MCF 10A (cell line): ENCODE measurements around the gene KIAA1755. TPM values are rescaled to one million over a fixed set of nuclear protein-coding genes. Genes with fewer than 3 reads are reported as not detected.

Experiments used
- BruUV-seq: library from RNA; stranded (reverse); fragments of 400-500 nt; replicated peaks from 2 replicates; lab custom pipeline; 2021; lab: Mats Ljungman, UMichigan
- CTCF ChIA-PET: fragments of 300-600 bp; sonication (Branson Sonifier 250); formaldehyde crosslinking; extraction: SDS; loops from one replicate; lab custom pipeline; 2021; ENCODE audit warnings: antibody characterized with exemption, inconsistent platforms; lab: Yijun Ruan, JAX
- POLR2A ChIA-PET: fragments of 300-600, 350-650 bp; sonication (Branson Sonifier 250); formaldehyde crosslinking; extraction: SDS; loops from one replicate; lab custom pipeline; 2020; ENCODE audit warnings: antibody characterized with exemption, inconsistent platforms; lab: Yijun Ruan, JAX
- DNase-seq: peaks from one replicate; pipeline ENCODE4 v3.0.0-alpha.2; 2018; ENCODE audit not compliant: unreplicated experiment
- H3K27ac Mint-ChIP-seq: one replicate; pipeline ENCODE4 v1.8.0; 2022; ENCODE audit warnings: mild to moderate bottlenecking, low read depth, mixed read lengths; ENCODE audit not compliant: unreplicated experiment
- H3K27me3 Mint-ChIP-seq: one replicate; pipeline ENCODE4 v1.8.0; 2022; ENCODE audit warnings: mixed read lengths; ENCODE audit not compliant: insufficient read depth, unreplicated experiment
- H3K36me3 Mint-ChIP-seq: one replicate; pipeline ENCODE4 v1.8.0; 2022; ENCODE audit warnings: mild to moderate bottlenecking, moderate library complexity, mixed read lengths; ENCODE audit not compliant: insufficient read depth, unreplicated experiment
- H3K4me1 Mint-ChIP-seq: one replicate; pipeline ENCODE4 v1.8.0; 2022; ENCODE audit warnings: mixed read lengths; ENCODE audit not compliant: insufficient read depth, unreplicated experiment
- H3K4me3 Mint-ChIP-seq: one replicate; pipeline ENCODE4 v1.8.0; 2022; ENCODE audit warnings: mild to moderate bottlenecking, moderate library complexity, mixed read lengths; ENCODE audit not compliant: unreplicated experiment
- H3K9me3 Mint-ChIP-seq: one replicate; pipeline ENCODE4 v1.8.0; 2022; ENCODE audit warnings: mixed read lengths; ENCODE audit not compliant: unreplicated experiment
- intact Hi-C: fragments of 100-400 bp; cut with micrococcal nuclease; formaldehyde crosslinking; loops from 2 replicates; pipeline ENCODE4 v1.14.1; 2022
- total RNA-seq: library from RNA; stranded (reverse); gene quantifications from 2 replicates; pipeline ENCODE4 v1.2.3, GENCODE V29; 2022
- TF ChIP-seq, protein P1 (sequence below): fragments of 200-600 bp; IDR thresholded peaks from one replicate; pipeline ENCODE4 v1.8.0; 2022; ENCODE audit warnings: antibody characterized with exemption, mild to moderate bottlenecking; ENCODE audit not compliant: unreplicated experiment

The KIAA1755 gene
- total RNA-seq, 1 experiment from 2014 or later = not detected

DNA sequence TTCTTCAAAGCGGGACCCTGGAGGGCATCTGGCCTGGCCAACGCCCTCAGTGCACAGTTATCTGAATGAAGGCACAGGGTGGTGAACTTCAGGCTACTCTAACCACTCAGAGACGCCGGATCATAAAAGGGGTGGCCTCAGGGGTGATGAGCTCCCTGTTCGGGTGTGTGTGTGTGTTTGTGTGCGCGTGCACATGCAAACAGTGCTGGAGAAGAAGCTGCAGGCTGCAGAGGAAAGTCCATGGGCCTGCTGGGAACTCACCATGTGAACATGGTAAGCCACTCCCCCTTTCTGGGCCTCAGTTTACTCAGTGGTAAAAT lies 42.0 kb downstream of the KIAA1755 start:
- Mint-ChIP-seq H3K36me3 (no peaks in the 10 kb centered on the region), H3K27ac (no peak overlapping the region), H3K4me3 (no peak overlapping the region), H3K27me3 (no peaks in the 10 kb centered on the region), H3K9me3 (no peaks in the 10 kb centered on the region), H3K4me1 (peaks cover 21% of the 10 kb centered on the region)
- CTCF ChIA-PET = interaction anchor here (0.9 to 20.2 kb wide), 10 partner anchors 20 to 162 kb away, joined by 3 to 782 read pairs (median 39); no protein-coding TSS in a partner anchor
- POLR2A ChIA-PET = interaction anchor here (1.4 to 4.0 kb wide), 5 partner anchors 17 to 224 kb away, joined by 3 to 17 read pairs (median 12); no protein-coding TSS in a partner anchor
- intact Hi-C loops = no loop called here
- TF ChIP-seq, protein P1, sequence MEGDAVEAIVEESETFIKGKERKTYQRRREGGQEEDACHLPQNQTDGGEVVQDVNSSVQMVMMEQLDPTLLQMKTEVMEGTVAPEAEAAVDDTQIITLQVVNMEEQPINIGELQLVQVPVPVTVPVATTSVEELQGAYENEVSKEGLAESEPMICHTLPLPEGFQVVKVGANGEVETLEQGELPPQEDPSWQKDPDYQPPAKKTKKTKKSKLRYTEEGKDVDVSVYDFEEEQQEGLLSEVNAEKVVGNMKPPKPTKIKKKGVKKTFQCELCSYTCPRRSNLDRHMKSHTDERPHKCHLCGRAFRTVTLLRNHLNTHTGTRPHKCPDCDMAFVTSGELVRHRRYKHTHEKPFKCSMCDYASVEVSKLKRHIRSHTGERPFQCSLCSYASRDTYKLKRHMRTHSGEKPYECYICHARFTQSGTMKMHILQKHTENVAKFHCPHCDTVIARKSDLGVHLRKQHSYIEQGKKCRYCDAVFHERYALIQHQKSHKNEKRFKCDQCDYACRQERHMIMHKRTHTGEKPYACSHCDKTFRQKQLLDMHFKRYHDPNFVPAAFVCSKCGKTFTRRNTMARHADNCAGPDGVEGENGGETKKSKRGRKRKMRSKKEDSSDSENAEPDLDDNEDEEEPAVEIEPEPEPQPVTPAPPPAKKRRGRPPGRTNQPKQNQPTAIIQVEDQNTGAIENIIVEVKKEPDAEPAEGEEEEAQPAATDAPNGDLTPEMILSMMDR = no peak
- DNase-seq = no peak
- BruUV-seq = no TSS peak

DNA sequence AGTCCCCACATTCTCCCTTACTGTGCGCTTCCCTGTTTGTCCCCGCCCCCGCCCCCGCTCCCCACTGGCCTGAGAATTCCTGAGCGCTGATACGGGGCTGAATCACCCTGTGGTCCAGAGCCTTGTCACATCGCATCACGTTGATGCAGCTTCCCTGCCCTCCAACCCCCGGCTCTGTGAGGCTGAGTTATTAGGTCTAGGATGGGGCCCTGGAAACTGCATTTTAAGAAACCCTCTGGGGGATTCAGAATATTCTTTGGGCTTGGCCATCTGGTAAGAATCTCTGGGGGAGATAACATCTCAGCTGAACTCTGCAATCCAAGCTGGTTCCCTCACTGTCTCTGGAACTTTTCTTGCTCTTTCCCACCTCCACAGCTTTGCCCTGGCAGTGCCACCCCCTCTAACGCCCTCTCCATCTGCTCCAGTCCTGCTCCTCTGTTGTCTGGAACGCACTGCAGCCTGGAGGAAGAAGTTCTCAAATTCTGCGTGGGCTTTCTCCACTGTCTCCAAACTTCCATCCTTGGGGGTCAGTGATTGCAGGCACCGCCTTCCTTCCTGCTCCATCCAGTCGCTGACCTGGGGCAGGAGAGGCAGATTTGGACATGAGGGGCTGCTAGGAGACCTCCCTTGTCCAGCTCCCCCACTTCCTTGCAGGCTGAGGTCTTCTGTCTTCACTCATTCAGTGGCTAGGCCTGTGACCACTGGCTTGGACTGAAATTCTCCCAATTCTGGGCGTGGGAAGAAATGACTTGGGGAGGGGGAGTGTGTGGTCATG lies 42.6 kb downstream of the KIAA1755 start:
- ChIA-PET POLR2A (interaction anchor here (1.4 to 2.9 kb wide), 4 partner anchors 16 to 223 kb away, joined by 3 to 12 read pairs (median 8); no protein-coding TSS in a partner anchor), CTCF (interaction anchor here (0.9 to 20.2 kb wide), 10 partner anchors 19 to 656 kb away, joined by 3 to 782 read pairs (median 40); no protein-coding TSS in a partner anchor)

DNA sequence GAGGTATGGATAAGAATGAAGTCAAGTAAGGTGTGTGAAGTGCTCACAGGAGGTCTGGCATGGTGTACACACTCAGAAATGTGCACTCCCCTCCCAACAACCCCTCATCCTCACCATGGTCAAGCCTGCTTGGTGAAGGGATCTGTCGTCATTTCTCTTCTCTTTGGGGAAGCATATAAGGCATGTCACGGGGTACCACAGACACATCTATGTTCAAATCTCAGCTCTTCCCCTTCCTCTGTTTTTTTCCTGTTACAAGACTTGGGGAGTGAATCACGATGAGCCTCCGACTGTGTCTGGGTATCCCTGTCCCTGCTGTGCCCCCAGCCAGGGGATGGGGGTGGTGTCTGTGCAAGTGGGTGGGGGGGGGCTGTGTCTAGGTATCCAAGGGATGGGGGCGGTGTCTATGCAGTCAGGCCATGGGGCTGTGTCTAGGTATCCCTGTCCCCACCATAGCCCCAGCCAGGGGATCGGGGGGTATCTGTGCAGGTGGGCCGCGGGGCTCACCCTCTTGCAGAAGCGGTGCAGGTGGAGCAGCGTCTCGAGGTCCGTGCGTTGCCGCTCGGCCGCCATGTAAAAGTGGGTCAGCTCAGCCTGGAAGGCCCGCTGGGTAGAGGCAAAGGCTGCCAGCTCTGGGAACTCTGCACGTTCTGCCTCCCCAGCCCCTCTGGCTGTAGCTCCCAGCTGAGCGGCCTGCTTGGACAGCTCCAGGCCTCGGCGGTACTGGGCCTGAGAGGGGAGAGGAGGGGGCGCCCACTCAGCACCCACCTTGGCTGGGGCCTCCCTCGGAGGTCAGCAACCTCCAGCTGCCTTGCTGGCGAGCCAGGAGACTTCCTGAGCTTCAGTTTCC lies 43.6 kb downstream of the KIAA1755 start:
- no peaks in the 10 kb centered on the region for H3K36me3 Mint-ChIP-seq
- no peak overlapping the region for H3K4me3 Mint-ChIP-seq
- ChIA-PET CTCF (interaction anchor here (0.6 to 20.2 kb wide), 12 partner anchors 12 to 690 kb away, joined by 3 to 782 read pairs (median 6); no protein-coding TSS in a partner anchor), POLR2A (interaction anchor here (1.1 to 2.9 kb wide), 6 partner anchors 11 to 222 kb away, joined by 3 to 12 read pairs (median 4); no protein-coding TSS in a partner anchor)
- no peaks in the 10 kb centered on the region for H3K9me3 Mint-ChIP-seq
- DNase-seq = no peak
- no TSS peak for BruUV-seq
- peaks cover 13% of the 10 kb centered on the region for H3K4me1 Mint-ChIP-seq
- no peaks in the 10 kb centered on the region for H3K27me3 Mint-ChIP-seq
- intact Hi-C loops = loop anchor here (1.0 kb wide), 1 partner anchor 144 kb away; no protein-coding TSS in a partner anchor
- H3K27ac Mint-ChIP-seq = no peak overlapping the region
- TF ChIP-seq, protein P1 = no peak

More for the DNA sequence above, 42.6 kb downstream of the KIAA1755 start:
- TF ChIP-seq, protein P1 = no peak
- Mint-ChIP-seq H3K36me3 (no peaks in the 10 kb centered on the region), H3K27me3 (no peaks in the 10 kb centered on the region), H3K4me1 (peaks cover 20% of the 10 kb centered on the region), H3K27ac (no peak overlapping the region), H3K4me3 (no peak overlapping the region), H3K9me3 (no peaks in the 10 kb centered on the region)
- intact Hi-C loops = loop anchor here (1.0 kb wide), 1 partner anchor 145 kb away; no protein-coding TSS in a partner anchor
- BruUV-seq = no TSS peak
- DNase-seq = peak; percentile 78
